ENCODE data around the gene MAZ.

MAZ gene

GRCh38 chr16:29784901-29785500 lies 21.3 kb upstream of the MAZ start:
- TF ChIP-seq FOXM1 (IDR thresholded peaks at IDR 0.05; ENCODE audit: borderline replicate concordance, low read depth) (no peak), EGR1 (IDR thresholded peaks at IDR 0.05) (no peak), CREB1 (IDR thresholded peaks at IDR 0.05; ENCODE audit: low read depth) (no peak), ZBTB7A (IDR thresholded peaks at IDR 0.05; ENCODE audit: low read depth) (no peak), REST (IDR thresholded peaks at IDR 0.05; ENCODE audit: low read depth) (no peak), TAF1 (IDR thresholded peaks at IDR 0.05; ENCODE audit: low read depth) (no peak), RAD21 (IDR thresholded peaks at IDR 0.05; ENCODE audit: low read depth) (no peak), NFIC (IDR thresholded peaks at IDR 0.05) (no peak), TCF12 (IDR thresholded peaks at IDR 0.05; ENCODE audit: low read depth) (no peak), TEAD4 (IDR thresholded peaks at IDR 0.05) (no peak), USF1 (IDR thresholded peaks at IDR 0.05) (no peak), YY1 (IDR thresholded peaks at IDR 0.05; ENCODE audit: low read depth) (no peak), MAX (IDR thresholded peaks at IDR 0.05) (no peak), CEBPB (IDR thresholded peaks at IDR 0.05) (no peak), EP300 (IDR thresholded peaks at IDR 0.05; ENCODE audit: borderline replicate concordance) (no peak)

- no peak for TF ChIP-seq NFIC (IDR thresholded peaks at IDR 0.05)
- no peak for TF ChIP-seq EGR1 (IDR thresholded peaks at IDR 0.05)
- TF ChIP-seq TEAD4 (IDR thresholded peaks at IDR 0.05), result no peak
- TF ChIP-seq USF1 (IDR thresholded peaks at IDR 0.05), result no peak
- no peak for TF ChIP-seq TCF12 (IDR thresholded peaks at IDR 0.05; ENCODE audit: low read depth)
- TF ChIP-seq REST (IDR thresholded peaks at IDR 0.05; ENCODE audit: low read depth), result no peak
Observed at GRCh38 chr16:29789775-29790182, 16.6 kb upstream of the MAZ start.

GRCh38 chr16:29790183-29790948 lies 16.0 kb upstream of the MAZ start, which contains the start of gene KIF22:
KIF22 (plus strand) TSS chr16:29790751; CDS start chr16:29790760, 9 bp downstream.
- TF ChIP-seq EGR1 (IDR thresholded peaks at IDR 0.05) (peak; percentile 65), TEAD4 (IDR thresholded peaks at IDR 0.05) (peak; percentile 73), USF1 (IDR thresholded peaks at IDR 0.05) (no peak), YY1 (IDR thresholded peaks at IDR 0.05; ENCODE audit: low read depth) (peak; percentile 94), REST (IDR thresholded peaks at IDR 0.05; ENCODE audit: low read depth) (no peak), TCF12 (IDR thresholded peaks at IDR 0.05; ENCODE audit: low read depth) (peak; percentile 59), TAF1 (IDR thresholded peaks at IDR 0.05; ENCODE audit: low read depth) (peak; percentile 96), MAX (IDR thresholded peaks at IDR 0.05) (peak; percentile 83), CREB1 (IDR thresholded peaks at IDR 0.05; ENCODE audit: low read depth) (peak; percentile 34; the same call in 1 of the 2 replicates), FOXM1 (IDR thresholded peaks at IDR 0.05; ENCODE audit: borderline replicate concordance, low read depth) (peak; percentile 56; the same call in 1 of the 2 replicates), RAD21 (IDR thresholded peaks at IDR 0.05; ENCODE audit: low read depth) (peak; percentile 43)

Data from Ishikawa (cell line).